Measurements from ENCODE around the gene ZDHHC12.
A peak's percentile ranks its signal among the peaks of the same experiment; 100 is the strongest.

ZDHHC12 gene

DNA sequence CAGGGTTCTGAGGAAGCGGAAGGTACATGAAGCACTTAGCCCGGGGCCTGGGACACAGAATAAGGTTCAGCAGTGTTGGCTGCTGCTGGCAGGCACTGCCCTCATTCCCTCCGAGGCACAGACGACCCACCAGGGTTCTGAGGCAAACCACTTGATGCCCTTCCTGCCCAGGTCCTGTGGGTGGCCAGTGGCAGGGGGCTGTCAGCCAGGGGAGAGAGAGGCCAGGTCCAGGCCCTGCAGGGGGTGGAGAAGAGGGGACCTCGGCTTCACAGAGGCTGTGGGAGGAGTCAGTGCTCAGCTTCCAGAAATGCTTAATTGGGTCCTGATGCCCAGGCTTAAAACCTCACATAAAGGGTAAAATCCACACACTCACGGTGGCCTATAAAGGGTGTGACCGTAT, 4.4 kb upstream of the ZDHHC12 start:
- H3K36me3 ChIP-seq (ENCODE audit: low read depth) = no peaks in the 10 kb centered on the region; the same call in 1 of the 2 replicates
- H3K4me1 ChIP-seq (ENCODE audit: insufficient read depth, poor library complexity, severe bottlenecking) = no peaks in the 10 kb centered on the region
- no peak overlapping the region for H3K27ac ChIP-seq (ENCODE audit: poor library complexity, severe bottlenecking)
- H3K4me3 ChIP-seq (ENCODE audit: severe bottlenecking) = no peak overlapping the region
- no peaks in the 10 kb centered on the region for H3K27me3 ChIP-seq (ENCODE audit: insufficient read depth, poor library complexity, severe bottlenecking)
- DNase-seq (ENCODE audit: low spot score) = no peak
- no peak for ATAC-seq (ENCODE audit: low read depth)
- TF ChIP-seq, protein P1, sequence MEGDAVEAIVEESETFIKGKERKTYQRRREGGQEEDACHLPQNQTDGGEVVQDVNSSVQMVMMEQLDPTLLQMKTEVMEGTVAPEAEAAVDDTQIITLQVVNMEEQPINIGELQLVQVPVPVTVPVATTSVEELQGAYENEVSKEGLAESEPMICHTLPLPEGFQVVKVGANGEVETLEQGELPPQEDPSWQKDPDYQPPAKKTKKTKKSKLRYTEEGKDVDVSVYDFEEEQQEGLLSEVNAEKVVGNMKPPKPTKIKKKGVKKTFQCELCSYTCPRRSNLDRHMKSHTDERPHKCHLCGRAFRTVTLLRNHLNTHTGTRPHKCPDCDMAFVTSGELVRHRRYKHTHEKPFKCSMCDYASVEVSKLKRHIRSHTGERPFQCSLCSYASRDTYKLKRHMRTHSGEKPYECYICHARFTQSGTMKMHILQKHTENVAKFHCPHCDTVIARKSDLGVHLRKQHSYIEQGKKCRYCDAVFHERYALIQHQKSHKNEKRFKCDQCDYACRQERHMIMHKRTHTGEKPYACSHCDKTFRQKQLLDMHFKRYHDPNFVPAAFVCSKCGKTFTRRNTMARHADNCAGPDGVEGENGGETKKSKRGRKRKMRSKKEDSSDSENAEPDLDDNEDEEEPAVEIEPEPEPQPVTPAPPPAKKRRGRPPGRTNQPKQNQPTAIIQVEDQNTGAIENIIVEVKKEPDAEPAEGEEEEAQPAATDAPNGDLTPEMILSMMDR (IDR thresholded peaks at IDR 0.05; ENCODE audit: poor library complexity, severe bottlenecking) = no peak
- no peaks in the 10 kb centered on the region for H3K9me3 ChIP-seq (ENCODE audit: severe bottlenecking)

DNA sequence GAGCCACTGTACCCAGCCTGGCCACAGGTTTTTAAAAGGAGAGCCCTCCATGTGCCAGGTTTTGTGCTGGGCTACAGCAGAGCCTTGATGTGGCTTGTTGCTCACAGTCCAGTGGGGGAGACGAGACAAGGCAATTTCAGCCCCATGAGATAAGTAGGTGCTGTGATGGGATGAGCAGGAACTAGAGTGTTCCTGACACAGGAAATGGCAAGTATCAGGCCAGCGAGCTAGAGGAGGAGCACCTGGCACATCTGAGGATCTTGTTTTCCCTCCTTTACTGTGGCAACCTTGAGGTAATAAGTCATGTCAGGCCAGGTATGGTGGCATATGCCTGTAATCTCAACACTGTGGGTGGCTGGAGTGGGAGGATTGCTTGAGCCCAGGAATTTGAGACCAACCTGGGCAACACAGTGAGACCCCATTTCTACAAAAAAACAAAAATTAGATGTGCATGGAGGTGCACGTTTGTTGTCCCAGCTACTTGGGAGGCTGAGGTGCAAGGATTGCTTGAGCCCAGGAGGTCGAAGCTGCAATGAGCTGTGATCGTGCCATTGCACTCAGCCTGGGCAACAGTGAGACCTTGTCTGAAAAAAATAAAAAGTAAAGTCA, 3.8 kb upstream of the ZDHHC12 start:
- H3K27me3 ChIP-seq (ENCODE audit: insufficient read depth, poor library complexity, severe bottlenecking) = no peaks in the 10 kb centered on the region
- no peaks in the 10 kb centered on the region for H3K4me1 ChIP-seq (ENCODE audit: insufficient read depth, poor library complexity, severe bottlenecking)
- TF ChIP-seq, protein P1 (IDR thresholded peaks at IDR 0.05; ENCODE audit: poor library complexity, severe bottlenecking) = no peak
- no peaks in the 10 kb centered on the region; the same call in 1 of the 2 replicates for H3K36me3 ChIP-seq (ENCODE audit: low read depth)
- DNase-seq (ENCODE audit: low spot score) = no peak
- no peak overlapping the region for H3K27ac ChIP-seq (ENCODE audit: poor library complexity, severe bottlenecking)
- ATAC-seq (ENCODE audit: low read depth) = no peak
- H3K9me3 ChIP-seq (ENCODE audit: severe bottlenecking) = no peaks in the 10 kb centered on the region
- H3K4me3 ChIP-seq (ENCODE audit: severe bottlenecking) = no peak overlapping the region

DNA sequence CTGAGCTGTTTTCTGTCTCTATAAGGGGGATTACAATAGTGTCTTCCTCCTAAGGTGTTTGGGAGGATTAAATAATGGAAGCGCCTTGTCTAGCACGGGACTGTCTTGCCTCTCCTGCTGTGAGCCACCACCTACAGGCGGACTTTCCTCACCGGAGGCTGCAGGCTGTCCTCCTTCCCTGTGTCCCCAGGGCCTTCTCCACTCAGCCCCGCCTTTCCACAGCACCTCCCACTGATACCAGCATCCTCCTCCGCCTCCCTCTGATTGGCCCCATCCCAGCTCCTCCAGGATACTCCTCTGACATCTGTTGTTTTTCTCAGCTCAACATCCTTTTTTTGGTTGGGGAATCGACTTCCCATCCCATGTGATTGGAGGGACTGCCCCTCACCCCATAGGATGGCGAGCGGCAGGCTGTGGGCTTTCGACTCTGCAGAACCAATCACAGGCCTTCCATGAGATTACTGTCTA, 851 bp upstream of the ZDHHC12 start:
- TF ChIP-seq, protein P1 (IDR thresholded peaks at IDR 0.05; ENCODE audit: poor library complexity, severe bottlenecking) = no peak
- H3K9me3 ChIP-seq (ENCODE audit: severe bottlenecking) = no peaks in the 10 kb centered on the region
- no peaks in the 10 kb centered on the region for H3K36me3 ChIP-seq (ENCODE audit: low read depth)
- H3K4me1 ChIP-seq (ENCODE audit: insufficient read depth, poor library complexity, severe bottlenecking) = no peaks in the 10 kb centered on the region
- no peaks in the 10 kb centered on the region for H3K27me3 ChIP-seq (ENCODE audit: insufficient read depth, poor library complexity, severe bottlenecking)
- peak; percentile 30 for ATAC-seq (ENCODE audit: low read depth)
- peak overlapping the region; percentile 56 for H3K4me3 ChIP-seq (ENCODE audit: severe bottlenecking)
- H3K27ac ChIP-seq (ENCODE audit: poor library complexity, severe bottlenecking) = peak overlapping the region; percentile 51
- no peak for DNase-seq (ENCODE audit: low spot score)

DNA sequence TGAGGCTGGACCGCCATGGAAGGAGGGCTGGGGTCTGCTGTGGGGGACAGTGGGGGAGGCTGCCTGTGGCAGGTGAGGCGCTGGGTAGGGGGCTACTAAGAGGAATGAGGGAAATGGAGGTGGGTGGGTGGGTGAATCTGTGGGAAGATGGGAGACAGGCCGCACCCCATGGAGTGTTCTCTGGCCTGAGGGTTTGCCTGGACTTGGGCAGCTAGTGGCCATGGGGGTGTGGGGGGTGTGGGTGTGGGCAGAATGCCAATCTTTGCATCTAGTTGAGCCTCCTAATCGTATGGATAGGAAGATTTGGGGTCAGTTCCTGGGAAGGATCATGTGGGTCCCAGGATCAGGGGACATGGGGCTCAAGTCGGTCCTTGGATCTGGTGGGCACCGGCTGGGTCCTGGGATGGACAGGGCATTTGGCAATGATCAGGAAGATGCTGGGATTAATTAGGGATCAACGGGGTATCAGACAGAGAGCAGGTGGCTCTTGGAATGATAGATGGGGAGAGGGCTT, 518 bp downstream of the ZDHHC12 start:
- no peaks in the 10 kb centered on the region for H3K4me1 ChIP-seq (ENCODE audit: insufficient read depth, poor library complexity, severe bottlenecking)
- ATAC-seq (ENCODE audit: low read depth) (no peak), DNase-seq (ENCODE audit: low spot score) (no peak)
- H3K9me3 ChIP-seq (ENCODE audit: severe bottlenecking) = no peaks in the 10 kb centered on the region
- H3K36me3 ChIP-seq (ENCODE audit: low read depth) = no peaks in the 10 kb centered on the region
- no peaks in the 10 kb centered on the region for H3K27me3 ChIP-seq (ENCODE audit: insufficient read depth, poor library complexity, severe bottlenecking)
- TF ChIP-seq, protein P1 (IDR thresholded peaks at IDR 0.05; ENCODE audit: poor library complexity, severe bottlenecking) = no peak
- peak overlapping the region; percentile 51 for H3K27ac ChIP-seq (ENCODE audit: poor library complexity, severe bottlenecking)
- H3K4me3 ChIP-seq (ENCODE audit: severe bottlenecking) = peak overlapping the region; percentile 56

Measured in RWPE2 (cell line).